K562 (cell line): ENCODE results near the gene TYMP. TPM values are rescaled to one million over a fixed set of nuclear protein-coding genes. Genes with fewer than 3 reads are reported as not detected.

Experiments
- ARID1B ChIP-seq: fragments of 450-650 bp; IDR thresholded peaks from 2 replicates; pipeline ENCODE4 v1.6.1; 2016; ENCODE audit warnings: antibody characterized with exemption, mild to moderate bottlenecking, inconsistent platforms
- ARID3A ChIP-seq: IDR thresholded peaks from 2 replicates; pipeline ENCODE4 v1.6.1; 2012; ENCODE audit warnings: low read depth, low read length, improper control_type of control experiment, borderline replicate concordance
- CREB5 ChIP-seq: fragments of 250-450 bp; sonication (Bioruptor Pico); IDR thresholded peaks from 2 replicates; pipeline ENCODE4 v1.5.0; 2020; ENCODE audit warnings: mild to moderate bottlenecking
- CSDE1 ChIP-seq, 2 experiments: fragments of 450-650 bp; IDR thresholded peaks; 2 replicates each; pipeline ENCODE4 v1.6.1; 2016; ENCODE audit warnings: mild to moderate bottlenecking in 1 of 2
- EP300 ChIP-seq: IDR thresholded peaks from 2 replicates; pipeline ENCODE4 v1.6.1; 2012; ENCODE audit warnings: low read length, improper control_type of control experiment
- FOXK2 ChIP-seq, 2 experiments: fragments of 450-650 bp; IDR thresholded peaks in 1 of 2; conservative IDR thresholded peaks in 1 of 2; 2 replicates each; pipeline ENCODE4 v1.6.1; 2016; ENCODE audit warnings: low read depth in 2 of 2, mild to moderate bottlenecking in 1 of 2
- HOMEZ ChIP-seq: fragments of 250-450 bp; sonication (Bioruptor Pico); IDR thresholded peaks from 2 replicates; pipeline ENCODE4 v1.4.0; 2020; ENCODE audit warnings: mild to moderate bottlenecking, moderate library complexity
- IFI16 ChIP-seq: fragments of 250-450 bp; sonication (Bioruptor Pico); IDR thresholded peaks from 2 replicates; pipeline ENCODE4 v2.1.2; 2022; ENCODE audit warnings: mild to moderate bottlenecking, inconsistent platforms
- MYBL2 ChIP-seq, 2 experiments: fragments of 450-650 bp in 1 of 2; sonication (generic) in 1 of 2; formaldehyde crosslinking in 1 of 2; IDR thresholded peaks; 2 replicates each; pipeline versions ENCODE4 v1.6.1 to v1.8.1; 2017 to 2022; ENCODE audit warnings: borderline replicate concordance in 1 of 2, inconsistent platforms in 1 of 2, low read depth in 1 of 2, mild to moderate bottlenecking in 1 of 2, missing genetic modification reagents in 1 of 2, moderate library complexity in 1 of 2
- PTTG1 ChIP-seq: fragments of 450-650 bp; IDR thresholded peaks from 2 replicates; pipeline ENCODE4 v1.6.1; 2016; ENCODE audit warnings: low read depth, mild to moderate bottlenecking, missing genetic modification characterization, missing compliant biosample characterization
- SNRNP70 ChIP-seq: fragments of 200-400 bp; formaldehyde crosslinking; optimal IDR thresholded peaks from 2 replicates; pipeline ENCODE3; 2017; ENCODE audit warnings: low read depth, low read length
- ZNF174 ChIP-seq: fragments of 250-450 bp; sonication (Bioruptor Pico); IDR thresholded peaks from 2 replicates; pipeline ENCODE4 v1.4.0; 2020; ENCODE audit warnings: mild to moderate bottlenecking
- polyA plus RNA-seq, 8 experiments: library from polyadenylated mRNA; depleted of rRNA in 4 of 8; stranded (reverse) in 5 of 8; unstranded in 3 of 8; fragments of >200 nt; fragmentation: Nextera tagmentation in 2 of 8; fragmentation: Illumina TruSeq in 1 of 8; extraction: Ambion mirVana in 2 of 8; extraction: Trizol in 1 of 8; gene quantifications; 2 replicates each; pipeline versions ENCODE4 v1.2.1 to v1.2.3, GENCODE V29; 2011 to 2014; ENCODE audit warnings: inconsistent platforms in 1 of 8, missing spikeins in 1 of 8
- total RNA-seq, 7 experiments: library from RNA; depleted of rRNA in 6 of 7; stranded (reverse); fragments of >200 nt in 6 of 7; fragmentation: Illumina TruSeq in 2 of 7; extraction: Trizol in 2 of 7; gene quantifications; 2 replicates each; pipeline versions ENCODE4 v1.2.1 to v1.2.3, GENCODE V29; 2011 to 2021; ENCODE audit warnings: low replicate concordance in 1 of 7
- TF ChIP-seq, protein P1 (sequence below): fragments of 250-450 bp; sonication (Bioruptor Pico); IDR thresholded peaks from 2 replicates; pipeline ENCODE4 v1.4.0; 2020; ENCODE audit warnings: mild to moderate bottlenecking
- TF ChIP-seq, protein P2 (sequence below), 2 experiments: IDR thresholded peaks; 2 replicates each; pipeline ENCODE4 v1.6.1; 2011; ENCODE audit warnings: borderline replicate concordance in 1 of 2, control low read depth in 1 of 2, low read depth in 1 of 2, low read length in 1 of 2, mild to moderate bottlenecking in 1 of 2, mixed read lengths in 1 of 2, moderate library complexity in 1 of 2; ENCODE audit not compliant: insufficient read depth in 1 of 2, insufficient read length in 1 of 2, poor library complexity in 1 of 2, severe bottlenecking in 1 of 2; ENCODE audit errors: extremely low read depth in 1 of 2
- TF ChIP-seq, protein P3 (sequence below): fragments of 250-450 bp; sonication (Bioruptor Pico); IDR thresholded peaks from 2 replicates; pipeline ENCODE4 v1.8.0; 2022; ENCODE audit warnings: moderate library complexity, mild to moderate bottlenecking, inconsistent platforms

Gene TYMP
- total and polyA plus RNA-seq, 9 of the 15 experiments (the other 6 are each of a cell fraction or from before 2014, with no cell fraction given) = 0.03 to 4.0 (median 2.4) TPM; not detected in 4

DNA sequence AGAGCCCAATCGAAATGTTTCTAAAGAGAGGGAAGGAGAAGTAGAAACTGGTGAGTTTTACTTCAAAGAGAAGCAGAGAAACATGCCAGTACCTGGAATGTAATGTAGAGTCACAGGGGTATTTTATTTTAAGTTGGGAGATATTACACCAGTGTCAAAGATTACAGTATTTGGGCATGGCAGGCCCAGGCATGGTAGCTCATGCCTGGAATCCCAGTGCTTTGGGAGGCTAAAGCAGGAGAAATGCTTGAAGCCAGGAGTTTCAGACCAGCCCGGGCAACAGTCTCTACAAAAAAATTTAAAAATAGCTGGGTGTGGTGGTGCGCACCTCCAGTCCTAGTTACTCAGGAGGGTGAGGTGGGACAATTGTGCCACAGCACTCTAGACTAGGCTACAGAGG lies 30.2 kb upstream of the TYMP start (continued):
- TF ChIP-seq HOMEZ (CRISPR knock-in tag) (no peak), IFI16 (CRISPR knock-in tag) (no peak), ARID3A (no peak), EP300 (no peak), SNRNP70 (no peak), PTTG1 (no peak), CREB5 (CRISPR knock-in tag) (no peak), MYBL2 (IDR thresholded peaks at IDR 0.05; ENCODE audit: low read depth) (no peak), MYBL2 (CRISPR knock-in tag; IDR thresholded peaks at IDR 0.05; ENCODE audit: borderline replicate concordance) (no peak), ARID1B (no peak), FOXK2 (conservative IDR thresholded peaks at IDR 0.05 in 1 of 2, IDR thresholded peaks at IDR 0.05 in 1 of 2; ENCODE audit: low read depth in 2 of 2) (no peak), ZNF174 (CRISPR knock-in tag) (no peak), CSDE1 (IDR thresholded peaks at IDR 0.05) (no peak)
- TF ChIP-seq, protein P1, sequence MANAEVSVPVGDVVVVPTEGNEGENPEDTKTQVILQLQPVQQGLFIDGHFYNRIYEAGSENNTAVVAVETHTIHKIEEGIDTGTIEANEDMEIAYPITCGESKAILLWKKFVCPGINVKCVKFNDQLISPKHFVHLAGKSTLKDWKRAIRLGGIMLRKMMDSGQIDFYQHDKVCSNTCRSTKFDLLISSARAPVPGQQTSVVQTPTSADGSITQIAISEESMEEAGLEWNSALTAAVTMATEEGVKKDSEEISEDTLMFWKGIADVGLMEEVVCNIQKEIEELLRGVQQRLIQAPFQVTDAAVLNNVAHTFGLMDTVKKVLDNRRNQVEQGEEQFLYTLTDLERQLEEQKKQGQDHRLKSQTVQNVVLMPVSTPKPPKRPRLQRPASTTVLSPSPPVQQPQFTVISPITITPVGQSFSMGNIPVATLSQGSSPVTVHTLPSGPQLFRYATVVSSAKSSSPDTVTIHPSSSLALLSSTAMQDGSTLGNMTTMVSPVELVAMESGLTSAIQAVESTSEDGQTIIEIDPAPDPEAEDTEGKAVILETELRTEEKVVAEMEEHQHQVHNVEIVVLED (CRISPR knock-in tag) = no peak
- TF ChIP-seq, protein P2, sequence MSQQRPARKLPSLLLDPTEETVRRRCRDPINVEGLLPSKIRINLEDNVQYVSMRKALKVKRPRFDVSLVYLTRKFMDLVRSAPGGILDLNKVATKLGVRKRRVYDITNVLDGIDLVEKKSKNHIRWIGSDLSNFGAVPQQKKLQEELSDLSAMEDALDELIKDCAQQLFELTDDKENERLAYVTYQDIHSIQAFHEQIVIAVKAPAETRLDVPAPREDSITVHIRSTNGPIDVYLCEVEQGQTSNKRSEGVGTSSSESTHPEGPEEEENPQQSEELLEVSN (IDR thresholded peaks at IDR 0.05; ENCODE audit: borderline replicate concordance in 1 of 2, extremely low read depth in 1 of 2, insufficient read depth in 1 of 2, insufficient read length in 1 of 2, low read depth in 1 of 2, low read length in 1 of 2, poor library complexity in 1 of 2, severe bottlenecking in 1 of 2) = no peak
- TF ChIP-seq, protein P3, sequence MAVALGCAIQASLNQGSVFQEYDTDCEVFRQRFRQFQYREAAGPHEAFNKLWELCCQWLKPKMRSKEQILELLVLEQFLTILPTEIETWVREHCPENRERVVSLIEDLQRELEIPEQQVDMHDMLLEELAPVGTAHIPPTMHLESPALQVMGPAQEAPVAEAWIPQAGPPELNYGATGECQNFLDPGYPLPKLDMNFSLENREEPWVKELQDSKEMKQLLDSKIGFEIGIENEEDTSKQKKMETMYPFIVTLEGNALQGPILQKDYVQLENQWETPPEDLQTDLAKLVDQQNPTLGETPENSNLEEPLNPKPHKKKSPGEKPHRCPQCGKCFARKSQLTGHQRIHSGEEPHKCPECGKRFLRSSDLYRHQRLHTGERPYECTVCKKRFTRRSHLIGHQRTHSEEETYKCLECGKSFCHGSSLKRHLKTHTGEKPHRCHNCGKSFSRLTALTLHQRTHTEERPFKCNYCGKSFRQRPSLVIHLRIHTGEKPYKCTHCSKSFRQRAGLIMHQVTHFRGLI = no peak
